Ecto neural progenitor cell (in vitro differentiated cells): ENCODE measurements around the gene ADAT1.
"Not testable (repeated sequence)": the region's sequence is repeated elsewhere in the genome, so short reads cannot be mapped to it uniquely, and the experiment has no call there.

Experiments
- DNase-seq: peaks from one replicate; pipeline ENCODE4 v3.0.0-alpha.2; 2018; ENCODE audit warnings: low spot score

The ADAT1 gene

GRCh38 chr16:75620326-75621169 is 2.5 kb downstream of the ADAT1 start:
- no peak for DNase-seq

- no peak for DNase-seq
Observed at GRCh38 chr16:75618780-75619179, 4.3 kb downstream of the ADAT1 start.

- DNase-seq, result no peak
Observed at GRCh38 chr16:75617121-75617520, 6.0 kb downstream of the ADAT1 start.

- DNase-seq, result no peak
Observed at GRCh38 chr16:75616521-75617010, 6.5 kb downstream of the ADAT1 start.

- no peak for DNase-seq
Observed at GRCh38 chr16:75615619-75616018, 7.5 kb downstream of the ADAT1 start.

- DNase-seq, result no peak
Observed at GRCh38 chr16:75614066-75614897, 8.8 kb downstream of the ADAT1 start.

GRCh38 chr16:75606507-75606906 is 16.6 kb downstream of the ADAT1 start:
- no peak for DNase-seq

- no peak for DNase-seq
Observed at GRCh38 chr16:75603241-75603640, 19.8 kb downstream of the ADAT1 start.

- DNase-seq, result no peak
Observed at GRCh38 chr16:75599452-75600277, 23.4 kb downstream of the ADAT1 start.

- DNase-seq, result no peak
Observed at GRCh38 chr16:75593825-75594820, 29.0 kb downstream of the ADAT1 start.

- DNase-seq, result no peak
Observed at GRCh38 chr16:75593308-75593707, 29.8 kb downstream of the ADAT1 start.

GRCh38 chr16:75591927-75592326 is 31.2 kb downstream of the ADAT1 start:
- DNase-seq, result not testable (repeated sequence)

GRCh38 chr16:75590920-75591843 is 31.9 kb downstream of the ADAT1 start:
- DNase-seq, result no peak

- no peak for DNase-seq
Observed at GRCh38 chr16:75589306-75589705, 33.8 kb downstream of the ADAT1 start.

GRCh38 chr16:75588716-75589115 is 34.4 kb downstream of the ADAT1 start:
- no peak for DNase-seq

- no peak for DNase-seq
Observed at GRCh38 chr16:75584108-75584507, 39.0 kb downstream of the ADAT1 start.

- DNase-seq, result no peak
Observed at GRCh38 chr16:75579281-75579834, 43.7 kb downstream of the ADAT1 start.

GRCh38 chr16:75578725-75579124 is 44.4 kb downstream of the ADAT1 start:
- no peak for DNase-seq

GRCh38 chr16:75578212-75578611 is 44.9 kb downstream of the ADAT1 start:
- DNase-seq, result no peak
